ENCODE results near the gene SLC4A11. TPM values are rescaled to one million over a fixed set of nuclear protein-coding genes. Genes with fewer than 3 reads are reported as not detected.

SLC4A11 gene
- total and polyA plus RNA-seq, 2 experiments from 2014 or later = 14.8 to 17.1 TPM

DNA sequence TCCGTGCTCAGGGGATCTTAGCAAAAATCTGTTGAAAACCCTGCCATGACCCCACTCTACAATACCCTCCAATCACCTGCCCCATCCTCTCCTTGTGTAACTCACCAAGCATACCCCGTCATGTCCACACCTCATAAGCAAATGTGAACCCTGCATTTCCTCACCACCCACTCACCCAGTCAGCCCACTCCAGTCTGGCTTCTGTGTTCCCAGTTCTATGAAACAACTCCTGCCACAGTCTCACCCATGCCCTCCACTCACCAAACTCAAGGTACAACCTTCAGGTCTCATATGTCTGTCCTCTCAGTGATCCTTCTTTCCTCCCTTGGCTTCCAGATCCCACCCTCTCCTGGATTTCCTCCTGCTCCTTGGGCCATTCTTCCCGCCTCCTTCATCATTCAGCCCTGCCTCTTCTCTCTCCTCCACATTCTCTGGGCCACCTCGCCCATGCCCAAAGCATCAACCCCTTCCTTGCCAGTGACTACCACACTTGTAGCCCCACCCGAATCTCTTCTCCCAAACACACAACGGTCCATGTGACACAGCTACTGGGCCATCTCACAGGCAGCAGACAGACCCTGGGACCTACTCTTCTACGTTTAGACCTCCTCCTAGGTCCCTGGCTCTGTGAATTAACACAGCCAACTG lies 43.3 kb downstream of the SLC4A11 start (continued):
- TF ChIP-seq, protein P1, sequence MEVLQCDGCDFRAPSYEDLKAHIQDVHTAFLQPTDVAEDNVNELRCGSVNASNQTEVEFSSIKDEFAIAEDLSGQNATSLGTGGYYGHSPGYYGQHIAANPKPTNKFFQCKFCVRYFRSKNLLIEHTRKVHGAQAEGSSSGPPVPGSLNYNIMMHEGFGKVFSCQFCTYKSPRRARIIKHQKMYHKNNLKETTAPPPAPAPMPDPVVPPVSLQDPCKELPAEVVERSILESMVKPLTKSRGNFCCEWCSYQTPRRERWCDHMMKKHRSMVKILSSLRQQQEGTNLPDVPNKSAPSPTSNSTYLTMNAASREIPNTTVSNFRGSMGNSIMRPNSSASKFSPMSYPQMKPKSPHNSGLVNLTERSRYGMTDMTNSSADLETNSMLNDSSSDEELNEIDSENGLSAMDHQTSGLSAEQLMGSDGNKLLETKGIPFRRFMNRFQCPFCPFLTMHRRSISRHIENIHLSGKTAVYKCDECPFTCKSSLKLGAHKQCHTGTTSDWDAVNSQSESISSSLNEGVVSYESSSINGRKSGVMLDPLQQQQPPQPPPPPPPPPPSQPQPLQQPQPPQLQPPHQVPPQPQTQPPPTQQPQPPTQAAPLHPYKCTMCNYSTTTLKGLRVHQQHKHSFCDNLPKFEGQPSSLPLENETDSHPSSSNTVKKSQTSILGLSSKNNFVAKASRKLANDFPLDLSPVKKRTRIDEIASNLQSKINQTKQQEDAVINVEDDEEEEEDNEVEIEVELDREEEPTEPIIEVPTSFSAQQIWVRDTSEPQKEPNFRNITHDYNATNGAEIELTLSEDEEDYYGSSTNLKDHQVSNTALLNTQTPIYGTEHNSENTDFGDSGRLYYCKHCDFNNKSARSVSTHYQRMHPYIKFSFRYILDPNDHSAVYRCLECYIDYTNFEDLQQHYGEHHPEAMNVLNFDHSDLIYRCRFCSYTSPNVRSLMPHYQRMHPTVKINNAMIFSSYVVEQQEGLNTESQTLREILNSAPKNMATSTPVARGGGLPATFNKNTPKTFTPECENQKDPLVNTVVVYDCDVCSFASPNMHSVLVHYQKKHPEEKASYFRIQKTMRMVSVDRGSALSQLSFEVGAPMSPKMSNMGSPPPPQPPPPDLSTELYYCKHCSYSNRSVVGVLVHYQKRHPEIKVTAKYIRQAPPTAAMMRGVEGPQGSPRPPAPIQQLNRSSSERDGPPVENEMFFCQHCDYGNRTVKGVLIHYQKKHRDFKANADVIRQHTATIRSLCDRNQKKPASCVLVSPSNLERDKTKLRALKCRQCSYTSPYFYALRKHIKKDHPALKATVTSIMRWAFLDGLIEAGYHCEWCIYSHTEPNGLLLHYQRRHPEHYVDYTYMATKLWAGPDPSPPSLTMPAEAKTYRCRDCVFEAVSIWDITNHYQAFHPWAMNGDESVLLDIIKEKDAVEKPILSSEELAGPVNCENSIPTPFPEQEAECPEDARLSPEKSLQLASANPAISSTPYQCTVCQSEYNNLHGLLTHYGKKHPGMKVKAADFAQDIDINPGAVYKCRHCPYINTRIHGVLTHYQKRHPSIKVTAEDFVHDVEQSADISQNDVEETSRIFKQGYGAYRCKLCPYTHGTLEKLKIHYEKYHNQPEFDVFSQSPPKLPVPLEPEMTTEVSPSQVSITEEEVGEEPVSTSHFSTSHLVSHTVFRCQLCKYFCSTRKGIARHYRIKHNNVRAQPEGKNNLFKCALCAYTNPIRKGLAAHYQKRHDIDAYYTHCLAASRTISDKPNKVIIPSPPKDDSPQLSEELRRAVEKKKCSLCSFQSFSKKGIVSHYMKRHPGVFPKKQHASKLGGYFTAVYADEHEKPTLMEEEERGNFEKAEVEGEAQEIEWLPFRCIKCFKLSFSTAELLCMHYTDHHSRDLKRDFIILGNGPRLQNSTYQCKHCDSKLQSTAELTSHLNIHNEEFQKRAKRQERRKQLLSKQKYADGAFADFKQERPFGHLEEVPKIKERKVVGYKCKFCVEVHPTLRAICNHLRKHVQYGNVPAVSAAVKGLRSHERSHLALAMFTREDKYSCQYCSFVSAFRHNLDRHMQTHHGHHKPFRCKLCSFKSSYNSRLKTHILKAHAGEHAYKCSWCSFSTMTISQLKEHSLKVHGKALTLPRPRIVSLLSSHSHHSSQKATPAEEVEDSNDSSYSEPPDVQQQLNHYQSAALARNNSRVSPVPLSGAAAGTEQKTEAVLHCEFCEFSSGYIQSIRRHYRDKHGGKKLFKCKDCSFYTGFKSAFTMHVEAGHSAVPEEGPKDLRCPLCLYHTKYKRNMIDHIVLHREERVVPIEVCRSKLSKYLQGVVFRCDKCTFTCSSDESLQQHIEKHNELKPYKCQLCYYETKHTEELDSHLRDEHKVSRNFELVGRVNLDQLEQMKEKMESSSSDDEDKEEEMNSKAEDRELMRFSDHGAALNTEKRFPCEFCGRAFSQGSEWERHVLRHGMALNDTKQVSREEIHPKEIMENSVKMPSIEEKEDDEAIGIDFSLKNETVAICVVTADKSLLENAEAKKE (CRISPR knock-in tag; IDR thresholded peaks at IDR 0.05) = no peak
- no peak for TF ChIP-seq CREB1 (CRISPR knock-in tag; IDR thresholded peaks at IDR 0.05; ENCODE audit: low read depth)
- TF ChIP-seq ZNF331 (CRISPR knock-in tag; IDR thresholded peaks at IDR 0.05; ENCODE audit: low read depth) = no peak
- TF ChIP-seq EZH2 (IDR thresholded peaks at IDR 0.05; ENCODE audit: low read depth, unreplicated experiment) = no peak
- TF ChIP-seq, protein P2, sequence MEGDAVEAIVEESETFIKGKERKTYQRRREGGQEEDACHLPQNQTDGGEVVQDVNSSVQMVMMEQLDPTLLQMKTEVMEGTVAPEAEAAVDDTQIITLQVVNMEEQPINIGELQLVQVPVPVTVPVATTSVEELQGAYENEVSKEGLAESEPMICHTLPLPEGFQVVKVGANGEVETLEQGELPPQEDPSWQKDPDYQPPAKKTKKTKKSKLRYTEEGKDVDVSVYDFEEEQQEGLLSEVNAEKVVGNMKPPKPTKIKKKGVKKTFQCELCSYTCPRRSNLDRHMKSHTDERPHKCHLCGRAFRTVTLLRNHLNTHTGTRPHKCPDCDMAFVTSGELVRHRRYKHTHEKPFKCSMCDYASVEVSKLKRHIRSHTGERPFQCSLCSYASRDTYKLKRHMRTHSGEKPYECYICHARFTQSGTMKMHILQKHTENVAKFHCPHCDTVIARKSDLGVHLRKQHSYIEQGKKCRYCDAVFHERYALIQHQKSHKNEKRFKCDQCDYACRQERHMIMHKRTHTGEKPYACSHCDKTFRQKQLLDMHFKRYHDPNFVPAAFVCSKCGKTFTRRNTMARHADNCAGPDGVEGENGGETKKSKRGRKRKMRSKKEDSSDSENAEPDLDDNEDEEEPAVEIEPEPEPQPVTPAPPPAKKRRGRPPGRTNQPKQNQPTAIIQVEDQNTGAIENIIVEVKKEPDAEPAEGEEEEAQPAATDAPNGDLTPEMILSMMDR (conservative IDR thresholded peaks at IDR 0.05; ENCODE audit: low read depth in 2 of 2) = no peak

DNA sequence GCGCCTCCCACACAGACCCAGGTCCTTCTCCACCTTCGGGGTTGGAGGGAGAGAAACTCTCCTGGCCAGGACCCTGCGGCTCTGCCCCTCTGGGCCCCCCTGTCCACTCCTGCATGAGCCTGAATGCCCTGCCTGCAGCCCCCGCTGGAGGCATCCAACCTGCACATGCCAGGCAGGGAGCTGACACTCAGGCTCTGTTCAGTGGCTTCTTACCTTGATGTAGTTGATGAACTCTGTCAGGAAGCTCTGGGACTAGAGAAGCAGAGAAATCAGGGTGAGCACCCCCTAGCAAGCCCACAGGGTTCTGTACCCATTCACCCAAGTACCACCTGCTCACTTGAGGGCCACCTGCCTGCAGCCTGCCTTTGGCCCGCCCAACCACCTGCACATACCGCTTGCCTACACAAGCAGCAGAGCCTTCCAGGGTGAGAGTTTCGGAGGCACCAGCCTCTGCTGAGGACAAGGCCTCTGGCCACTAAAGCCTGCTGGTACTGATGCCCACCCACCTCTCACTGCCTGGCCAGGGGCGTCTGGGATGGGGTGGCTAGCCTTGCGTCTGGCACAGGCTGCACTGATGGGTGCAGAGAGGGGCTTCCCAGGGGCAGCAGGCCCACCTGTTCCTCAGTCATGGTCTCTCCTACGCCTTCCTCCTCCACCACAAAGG lies 44.2 kb downstream of the SLC4A11 start:
- Histone ChIP-seq H3K27me3 (ENCODE audit: insufficient read depth) (no peaks in the 10 kb centered on the region), H3K9me2 (ENCODE audit: insufficient read depth) (no peaks in the 10 kb centered on the region), H3K36me3 (ENCODE audit: insufficient read depth) (peaks cover 15% of the 10 kb centered on the region), H3F3A (replicated peaks; ENCODE audit: low read depth) (no peaks in the 10 kb centered on the region), H2AFZ (no peak overlapping the region), H4K20me1 (replicated peaks; ENCODE audit: insufficient read depth) (no peaks in the 10 kb centered on the region; the same call in 1 of the 2 replicates), H3K4me2 (no peak overlapping the region), H3K79me2 (replicated peaks; ENCODE audit: insufficient read depth) (no peaks in the 10 kb centered on the region), H3K27ac (ENCODE audit: low read depth) (no peak overlapping the region), H3K4me3 (no peak overlapping the region), H3K4me1 (ENCODE audit: insufficient read depth) (no peaks in the 10 kb centered on the region)
- Mint-ChIP-seq H3K27ac (no peak overlapping the region), H3K4me3 (no peak overlapping the region), H3K27me3 (ENCODE audit: insufficient read depth, low read depth, poor library complexity) (peaks cover 8% of the 10 kb centered on the region), H3K4me1 (peaks cover 8% of the 10 kb centered on the region), H3K36me3 (ENCODE audit: low read depth) (peaks cover 72% of the 10 kb centered on the region), H3K9me3 (no peaks in the 10 kb centered on the region; the same call in 2 of the 3 replicates)
- DNase-seq (ENCODE audit: low spot score) (no peak), ATAC-seq (no peak)
- TF ChIP-seq POLR2AphosphoS5 (IDR thresholded peaks at IDR 0.05; ENCODE audit: low read depth) = no peak
- no peak for TF ChIP-seq EZH2 (IDR thresholded peaks at IDR 0.05; ENCODE audit: low read depth, unreplicated experiment)
- TF ChIP-seq STAT1 (IDR thresholded peaks at IDR 0.05; ENCODE audit: unreplicated experiment) = no peak
- TF ChIP-seq NANOG (IDR thresholded peaks at IDR 0.05; ENCODE audit: borderline replicate concordance) = no peak
- TF ChIP-seq, protein P3, sequence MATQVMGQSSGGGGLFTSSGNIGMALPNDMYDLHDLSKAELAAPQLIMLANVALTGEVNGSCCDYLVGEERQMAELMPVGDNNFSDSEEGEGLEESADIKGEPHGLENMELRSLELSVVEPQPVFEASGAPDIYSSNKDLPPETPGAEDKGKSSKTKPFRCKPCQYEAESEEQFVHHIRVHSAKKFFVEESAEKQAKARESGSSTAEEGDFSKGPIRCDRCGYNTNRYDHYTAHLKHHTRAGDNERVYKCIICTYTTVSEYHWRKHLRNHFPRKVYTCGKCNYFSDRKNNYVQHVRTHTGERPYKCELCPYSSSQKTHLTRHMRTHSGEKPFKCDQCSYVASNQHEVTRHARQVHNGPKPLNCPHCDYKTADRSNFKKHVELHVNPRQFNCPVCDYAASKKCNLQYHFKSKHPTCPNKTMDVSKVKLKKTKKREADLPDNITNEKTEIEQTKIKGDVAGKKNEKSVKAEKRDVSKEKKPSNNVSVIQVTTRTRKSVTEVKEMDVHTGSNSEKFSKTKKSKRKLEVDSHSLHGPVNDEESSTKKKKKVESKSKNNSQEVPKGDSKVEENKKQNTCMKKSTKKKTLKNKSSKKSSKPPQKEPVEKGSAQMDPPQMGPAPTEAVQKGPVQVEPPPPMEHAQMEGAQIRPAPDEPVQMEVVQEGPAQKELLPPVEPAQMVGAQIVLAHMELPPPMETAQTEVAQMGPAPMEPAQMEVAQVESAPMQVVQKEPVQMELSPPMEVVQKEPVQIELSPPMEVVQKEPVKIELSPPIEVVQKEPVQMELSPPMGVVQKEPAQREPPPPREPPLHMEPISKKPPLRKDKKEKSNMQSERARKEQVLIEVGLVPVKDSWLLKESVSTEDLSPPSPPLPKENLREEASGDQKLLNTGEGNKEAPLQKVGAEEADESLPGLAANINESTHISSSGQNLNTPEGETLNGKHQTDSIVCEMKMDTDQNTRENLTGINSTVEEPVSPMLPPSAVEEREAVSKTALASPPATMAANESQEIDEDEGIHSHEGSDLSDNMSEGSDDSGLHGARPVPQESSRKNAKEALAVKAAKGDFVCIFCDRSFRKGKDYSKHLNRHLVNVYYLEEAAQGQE (IDR thresholded peaks at IDR 0.05; ENCODE audit: unreplicated experiment) = no peak
- TF ChIP-seq ZNF331 (CRISPR knock-in tag; IDR thresholded peaks at IDR 0.05; ENCODE audit: low read depth) = no peak
- no peak for TF ChIP-seq ZNF114 (CRISPR knock-in tag; IDR thresholded peaks at IDR 0.05)
- no peak for TF ChIP-seq CREB1 (CRISPR knock-in tag; IDR thresholded peaks at IDR 0.05; ENCODE audit: low read depth)

Data from GM23338 (cell line).